NCI-H2227 treated with DMSO at 0.1 percent for 48 hours (cell line): Measurements from ENCODE around the gene C3.

Experiments
- DNase-seq: peaks from one replicate; lab custom pipeline; 2025; lab: John Stamatoyannopoulos, UW

The C3 gene

DNA sequence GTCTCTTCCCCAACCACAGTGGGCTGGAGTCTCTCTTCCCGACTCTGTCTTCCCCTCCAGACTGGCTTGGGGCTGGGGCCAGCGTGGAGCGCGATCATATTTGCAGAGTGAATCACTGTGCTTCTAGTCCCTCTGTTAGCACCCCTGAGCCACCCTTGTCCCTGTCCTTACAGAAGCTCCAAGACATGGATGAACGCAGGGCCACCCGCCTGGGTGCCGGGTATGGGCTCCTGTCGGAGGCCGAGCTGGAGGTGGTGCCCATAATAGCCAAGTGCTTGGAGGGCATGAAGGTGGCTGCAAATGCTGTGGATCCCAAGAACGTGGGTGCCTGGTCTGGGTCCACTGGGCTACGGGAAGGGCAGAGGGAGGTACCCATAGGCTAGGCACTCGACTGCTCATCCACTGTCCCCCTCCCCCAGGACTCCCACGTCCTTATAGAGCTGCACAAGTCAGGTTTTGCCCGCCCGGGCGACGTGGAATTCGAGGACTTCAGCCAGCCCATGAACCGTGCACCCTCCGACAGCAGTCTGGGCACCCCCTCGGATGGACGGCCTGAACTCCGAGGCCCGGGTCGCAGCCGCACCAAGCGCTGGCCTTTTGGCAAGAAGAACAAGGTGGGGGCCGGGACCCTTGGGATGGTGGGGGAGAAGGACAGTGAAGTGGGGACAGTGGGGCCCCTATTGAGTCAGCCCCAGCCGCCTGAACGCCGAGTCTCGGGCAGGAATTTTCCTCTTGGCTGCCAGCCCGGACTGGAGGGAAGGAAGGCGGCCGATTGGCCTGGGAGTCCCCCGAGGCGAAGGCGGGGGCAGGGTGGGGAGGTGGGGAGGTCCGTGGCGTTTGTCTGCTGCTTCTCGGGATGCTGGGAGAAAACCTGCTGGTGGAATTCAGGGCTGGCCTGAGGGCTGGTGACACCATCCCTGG is 24.2 kb upstream of the C3 start:
- DNase-seq: no peak

DNA sequence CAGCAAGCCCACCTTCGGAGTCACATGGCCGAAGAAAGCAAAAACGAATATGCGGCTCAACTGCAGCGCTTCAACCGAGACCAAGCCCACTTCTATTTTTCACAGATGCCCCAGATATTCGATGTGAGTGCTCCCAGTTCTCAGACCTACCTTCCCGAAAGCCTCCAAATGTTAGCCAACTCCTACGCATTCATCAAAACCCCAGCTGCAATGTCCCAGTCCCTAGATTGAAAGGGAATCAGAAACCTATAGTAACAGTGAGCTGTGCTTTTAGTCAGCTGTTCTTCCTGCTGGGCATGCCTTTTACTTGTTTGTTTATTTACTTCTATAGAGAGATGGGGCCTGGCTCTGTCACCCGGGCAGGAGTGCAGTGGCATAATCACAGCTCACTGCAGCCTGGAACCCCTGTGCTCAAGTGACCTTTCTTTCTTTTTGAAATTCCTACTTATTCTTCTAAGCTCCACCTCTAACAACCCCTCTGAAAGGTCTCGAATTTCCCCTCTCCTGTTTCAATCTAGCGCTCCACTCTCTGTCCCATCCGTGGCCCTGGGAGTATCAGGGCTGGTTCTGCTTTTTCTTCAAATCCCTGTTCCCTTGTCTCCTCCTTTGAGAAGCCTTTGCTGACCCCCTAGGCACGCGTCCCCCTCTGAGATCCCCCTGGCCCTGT is 23.4 kb upstream of the C3 start:
- DNase-seq: no peak

DNA sequence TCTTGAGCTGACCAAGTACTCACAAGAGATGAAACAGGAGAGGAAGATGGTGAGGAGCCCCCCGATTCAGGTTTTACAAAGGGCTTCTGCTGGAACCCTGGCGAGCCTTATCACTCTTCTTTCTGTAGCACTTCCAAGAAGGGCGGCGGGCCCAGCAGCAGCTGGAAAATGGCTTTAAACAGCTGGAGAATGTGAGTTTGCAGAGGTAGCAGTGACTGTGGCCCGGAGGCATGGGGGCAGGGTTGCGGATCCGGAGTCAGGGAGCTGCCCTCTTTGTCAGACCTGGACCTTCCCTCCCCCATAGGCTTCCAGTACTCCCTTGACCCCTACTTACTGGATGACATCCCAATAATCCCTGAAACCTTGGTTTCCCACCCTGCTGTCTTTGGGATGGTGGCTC is 22.6 kb upstream of the C3 start:
- no peak for DNase-seq

DNA sequence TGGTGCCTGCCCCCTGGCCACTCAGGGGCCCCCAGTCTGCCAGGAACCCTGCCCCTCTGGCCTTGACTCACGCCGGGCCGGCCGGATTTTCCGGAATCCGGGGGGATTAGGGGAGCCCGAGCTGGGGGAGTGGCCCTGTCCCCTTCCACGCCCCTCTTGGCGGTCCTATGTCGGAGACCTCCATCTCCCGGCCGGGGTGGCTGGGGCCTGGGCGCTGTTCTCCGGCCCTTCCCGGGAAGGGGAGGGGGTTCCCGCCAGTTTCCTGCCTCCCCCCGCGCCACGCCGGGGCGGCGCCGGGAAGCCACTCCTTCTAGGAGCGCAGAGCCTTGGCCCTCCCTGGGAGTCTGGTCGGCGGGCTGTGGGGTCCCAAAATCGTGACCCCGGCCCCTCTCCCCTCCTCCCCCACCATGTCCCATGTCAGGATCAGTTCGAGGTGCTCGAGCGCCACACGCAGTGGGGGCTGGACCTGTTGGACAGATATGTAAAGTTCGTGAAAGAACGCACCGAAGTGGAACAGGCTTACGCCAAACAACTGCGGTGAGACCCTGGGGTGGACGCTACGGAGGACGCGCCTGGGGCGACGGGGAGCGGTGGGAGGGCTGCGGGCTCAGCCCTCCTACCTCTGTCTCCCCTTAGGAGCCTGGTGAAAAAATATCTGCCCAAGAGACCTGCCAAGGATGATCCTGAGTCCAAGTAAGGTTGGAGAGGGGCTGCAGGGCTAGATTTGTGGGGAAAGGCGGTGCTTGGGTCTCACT is 20.3 kb upstream of the C3 start:
- no peak for DNase-seq

DNA sequence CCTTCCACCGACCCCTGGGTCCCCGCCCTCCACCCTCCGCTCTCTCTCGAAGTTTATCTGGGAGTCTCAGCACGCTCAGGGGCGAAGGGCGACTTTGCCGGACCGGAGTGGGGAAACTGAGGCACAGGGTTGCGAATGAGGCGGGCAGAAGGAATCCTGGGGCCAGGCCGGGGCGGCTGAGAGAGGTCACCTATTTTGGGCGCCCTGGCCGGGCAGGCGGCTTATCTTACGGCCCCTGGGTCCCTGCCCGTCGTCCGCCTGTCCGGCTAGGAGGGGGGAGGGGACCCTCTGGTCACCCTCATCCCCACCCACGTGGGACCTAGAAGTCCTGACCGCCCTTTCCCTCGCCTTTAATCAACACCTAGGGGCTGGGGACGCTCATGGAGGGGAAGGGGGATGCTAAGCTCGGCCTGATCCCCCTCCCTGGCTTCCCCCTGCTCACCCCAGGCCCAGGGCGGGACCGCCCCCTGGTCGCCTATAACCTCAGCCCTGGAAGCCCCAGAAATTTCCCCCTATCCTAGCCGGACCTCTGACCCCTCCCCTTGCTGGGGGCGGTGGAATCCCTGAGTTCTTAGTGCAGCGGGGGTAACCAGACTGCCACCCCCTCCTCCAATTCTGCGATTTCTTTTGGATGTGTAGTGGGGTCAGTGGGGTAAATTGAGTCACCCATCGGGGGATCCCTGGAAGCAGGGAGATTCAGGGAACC is 19.6 kb upstream of the C3 start:
- no peak for DNase-seq

DNA sequence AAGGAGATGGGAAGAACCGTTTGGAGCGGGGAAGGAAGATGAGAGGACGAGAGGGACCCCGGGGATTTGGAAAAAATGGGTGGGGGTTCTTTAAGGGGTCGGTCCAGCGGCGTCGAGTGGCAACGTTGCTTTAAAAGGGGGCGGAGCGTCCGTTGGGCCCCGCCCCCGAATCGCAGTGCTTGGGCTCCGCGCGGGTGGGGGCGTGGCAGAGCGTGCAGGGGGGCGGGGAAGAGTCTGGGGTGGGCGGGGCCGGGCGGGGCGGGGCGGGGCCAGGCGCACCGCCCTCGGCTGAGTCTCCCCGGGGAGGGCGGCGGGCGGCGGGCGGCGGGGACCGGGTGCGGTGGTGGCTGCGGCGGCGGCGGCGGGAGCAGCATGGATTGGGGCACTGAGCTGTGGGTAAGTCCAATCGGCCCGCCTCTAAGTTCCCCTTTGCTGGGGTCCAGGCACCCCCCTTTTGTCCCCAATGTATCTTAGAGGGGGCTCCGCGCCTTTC is 19.0 kb upstream of the C3 start, which contains the start of gene TRIP10:
TSS of gene TRIP10 (plus strand) at position 291 of the 493 bp plus-strand sequence. CDS start at position 373, 82 bp downstream.
- DNase-seq: peak; percentile 67

DNA sequence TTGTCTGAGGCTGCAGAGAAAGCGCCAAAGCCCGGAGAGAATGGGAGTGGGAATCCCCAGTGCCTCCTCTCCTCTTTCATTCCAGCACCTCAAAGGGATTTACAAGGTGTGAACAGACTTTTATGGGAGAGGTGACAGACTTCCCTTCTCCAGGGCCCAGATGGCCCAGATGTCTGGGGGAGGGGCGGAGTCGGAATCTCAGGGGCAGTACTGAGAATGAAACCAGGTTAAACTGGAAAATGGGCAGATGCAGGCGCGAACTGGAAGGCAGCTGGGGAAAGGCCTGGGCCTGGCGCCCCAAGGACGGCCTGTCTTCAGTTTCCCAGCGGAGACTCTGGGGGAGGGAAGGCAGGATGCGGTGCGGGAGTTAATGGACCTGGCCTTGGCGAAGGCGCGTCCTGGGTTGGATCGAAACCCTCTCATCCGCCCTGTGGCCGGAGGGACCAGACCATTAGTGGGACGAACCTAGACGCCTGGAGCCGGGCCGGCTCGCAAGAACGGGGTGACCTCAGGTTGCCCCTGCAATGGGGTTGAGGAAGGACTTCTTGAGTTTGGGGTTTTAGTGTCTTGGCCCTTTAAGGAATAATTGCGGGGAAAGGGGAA is 18.4 kb upstream of the C3 start:
- DNase-seq: no peak

DNA sequence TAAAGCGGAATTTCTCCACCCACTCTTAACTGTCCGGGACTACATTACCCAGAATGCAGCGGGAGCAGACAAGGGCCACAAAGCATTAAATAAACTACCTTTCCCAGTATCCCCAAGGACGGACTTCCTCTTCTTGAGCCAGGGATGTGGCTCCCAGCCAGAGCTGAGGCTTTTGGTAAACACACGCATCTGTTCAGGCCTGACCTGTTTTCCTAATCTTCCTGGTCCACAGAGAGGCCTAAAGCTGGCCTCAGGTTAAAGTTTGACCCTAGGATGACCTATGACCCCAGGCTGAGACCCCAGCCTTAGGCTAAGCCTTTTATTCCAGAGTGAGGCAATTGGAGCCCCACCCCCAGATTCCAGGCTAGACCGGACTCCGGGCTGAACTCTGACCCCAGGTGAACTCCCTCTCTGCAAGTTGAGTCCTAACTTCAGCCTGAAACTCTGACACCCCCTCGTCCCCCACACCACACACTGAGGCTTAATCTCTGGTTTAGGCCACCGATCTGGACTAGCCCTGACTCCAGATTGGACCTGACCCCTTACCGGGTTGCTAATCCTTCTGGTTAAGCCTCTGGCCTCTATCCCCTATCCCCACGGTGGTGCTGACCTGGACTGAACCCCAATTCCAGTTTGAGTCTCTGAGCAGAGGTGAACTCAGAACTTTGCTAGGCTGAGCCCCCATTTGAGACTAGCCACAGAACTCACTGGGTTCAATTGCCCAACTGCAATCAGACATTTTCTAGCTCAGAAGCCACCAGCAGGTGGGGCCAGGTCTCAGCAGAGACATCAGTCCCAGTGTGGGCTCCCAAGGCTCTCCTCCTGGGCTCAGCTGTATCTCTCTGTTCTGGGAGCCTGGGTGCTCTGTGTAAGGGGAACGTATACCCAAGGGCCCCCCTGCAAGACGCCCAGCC is 17.7 kb upstream of the C3 start:
- DNase-seq: peak; percentile 11

DNA sequence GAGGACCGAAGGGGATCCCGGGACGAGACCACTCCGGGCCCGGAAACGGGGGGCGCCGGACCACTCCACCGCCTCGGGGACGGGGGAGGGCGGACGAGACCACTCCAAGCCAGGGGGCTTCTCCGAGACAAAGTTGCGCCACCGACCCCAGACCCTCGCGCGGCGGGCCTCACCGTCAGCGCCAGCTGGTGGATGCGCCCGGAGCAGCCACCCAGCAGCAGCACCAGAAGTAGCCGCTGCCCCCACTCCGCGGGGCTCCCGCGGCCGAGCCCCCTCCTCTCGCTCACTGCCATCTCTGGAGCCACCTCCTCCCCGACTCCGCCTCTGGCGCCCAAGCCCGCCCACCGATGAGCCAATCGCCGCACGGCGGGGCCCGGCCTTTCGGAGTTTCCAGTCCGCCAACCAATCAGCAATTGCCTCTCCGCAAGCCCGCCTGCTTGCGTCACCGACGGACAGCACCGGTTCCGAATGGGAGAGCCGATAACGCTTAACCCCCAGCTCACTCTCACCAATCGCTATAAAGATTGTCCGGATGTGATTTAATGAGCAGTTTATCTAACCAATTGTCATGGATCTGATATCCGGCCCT is 16.9 kb upstream of the C3 start, which contains the start of gene GPR108:
TSS of gene GPR108 (minus strand) at position 297 of the 589 bp plus-strand sequence. CDS start at position 293, 4 bp downstream.
- DNase-seq: peak; percentile 96

DNA sequence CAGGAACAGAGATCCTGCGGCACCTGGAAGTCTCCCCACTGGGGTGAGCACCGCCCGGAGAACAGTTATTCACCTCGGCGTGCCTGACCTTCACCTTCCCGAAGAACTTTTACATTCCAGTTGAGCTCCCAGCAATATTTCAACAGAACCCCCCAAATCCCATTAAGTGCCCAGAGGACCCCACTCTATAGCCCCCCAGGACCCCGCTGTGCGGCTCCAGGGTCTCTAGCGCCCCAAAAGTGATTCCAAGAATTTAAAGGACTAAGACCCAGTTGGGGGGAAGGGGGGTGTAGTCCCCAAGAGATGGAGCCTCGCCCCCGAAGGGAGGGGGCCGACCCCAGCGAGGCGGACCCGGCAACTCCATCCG is 16.4 kb upstream of the C3 start:
- no peak for DNase-seq

DNA sequence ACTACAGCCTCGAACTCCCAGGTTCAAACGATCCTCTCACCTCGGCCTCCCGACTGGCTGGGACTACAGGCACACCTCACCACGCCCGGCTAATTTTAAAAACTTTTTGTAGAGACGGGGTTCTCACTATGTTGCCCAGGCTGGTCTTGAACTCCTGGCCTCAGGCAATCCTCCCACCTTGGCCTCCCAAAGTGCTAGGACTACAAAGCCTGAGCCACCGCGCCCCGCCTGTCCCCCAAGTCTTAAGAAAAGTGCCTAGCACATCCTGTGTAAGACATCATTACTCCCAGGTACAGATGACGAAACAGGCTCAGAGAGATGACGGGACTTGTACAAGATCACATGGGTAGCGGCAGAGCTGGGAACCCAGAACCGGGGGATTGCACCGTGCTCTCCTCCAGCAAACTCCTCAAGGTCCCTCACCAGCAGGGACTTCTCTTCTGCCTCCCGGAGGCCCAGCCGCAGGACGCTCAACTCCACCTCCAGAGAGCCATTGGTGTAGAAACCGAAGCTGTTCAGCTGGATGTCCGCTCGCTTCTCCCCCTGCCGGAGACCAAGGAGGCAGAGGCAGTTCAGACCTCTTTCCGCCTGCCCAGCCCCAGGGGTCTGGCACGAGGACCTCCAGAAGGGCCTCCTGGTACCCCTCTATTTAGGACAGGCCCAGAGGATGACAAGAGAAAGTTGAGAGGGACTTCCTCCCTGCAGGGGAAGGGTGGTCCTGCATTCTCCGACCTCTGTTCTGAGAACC is 15.9 kb upstream of the C3 start:
- peak; percentile 45 for DNase-seq

DNA sequence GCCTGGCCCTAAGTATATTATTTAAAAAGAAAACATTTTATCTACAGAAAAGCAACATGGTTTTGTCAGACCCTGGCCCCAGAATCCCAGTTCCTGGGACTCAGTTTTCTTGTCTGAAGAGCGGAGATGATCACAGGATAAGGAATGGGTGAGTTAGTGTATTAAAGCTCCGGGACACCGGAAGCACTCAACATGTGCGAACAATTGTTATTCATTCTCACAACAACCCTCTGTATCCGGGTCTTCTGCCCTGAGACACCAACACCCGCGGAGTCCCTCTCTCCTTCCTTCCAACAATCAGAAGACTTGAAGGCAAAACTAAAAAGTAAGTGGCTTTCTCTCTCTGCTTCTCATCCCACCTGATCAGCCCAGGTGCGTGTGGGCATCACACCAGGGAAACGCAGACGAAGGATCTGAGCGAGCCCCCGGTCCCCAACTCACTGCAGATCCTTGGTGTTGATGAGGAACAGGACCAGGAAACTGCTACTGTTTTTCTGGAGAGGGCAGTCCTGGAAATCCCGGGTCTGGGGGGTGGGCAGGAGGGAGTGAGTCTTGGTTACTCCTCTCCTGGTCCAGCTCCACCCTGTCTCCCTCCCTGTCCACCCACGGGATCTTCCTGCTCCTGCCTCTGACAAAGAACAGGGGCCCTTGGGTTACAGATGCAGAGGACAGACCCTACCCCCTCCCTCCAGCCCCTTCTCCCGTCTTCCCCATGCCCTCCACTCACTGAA is 14.9 kb upstream of the C3 start:
- no peak for DNase-seq

DNA sequence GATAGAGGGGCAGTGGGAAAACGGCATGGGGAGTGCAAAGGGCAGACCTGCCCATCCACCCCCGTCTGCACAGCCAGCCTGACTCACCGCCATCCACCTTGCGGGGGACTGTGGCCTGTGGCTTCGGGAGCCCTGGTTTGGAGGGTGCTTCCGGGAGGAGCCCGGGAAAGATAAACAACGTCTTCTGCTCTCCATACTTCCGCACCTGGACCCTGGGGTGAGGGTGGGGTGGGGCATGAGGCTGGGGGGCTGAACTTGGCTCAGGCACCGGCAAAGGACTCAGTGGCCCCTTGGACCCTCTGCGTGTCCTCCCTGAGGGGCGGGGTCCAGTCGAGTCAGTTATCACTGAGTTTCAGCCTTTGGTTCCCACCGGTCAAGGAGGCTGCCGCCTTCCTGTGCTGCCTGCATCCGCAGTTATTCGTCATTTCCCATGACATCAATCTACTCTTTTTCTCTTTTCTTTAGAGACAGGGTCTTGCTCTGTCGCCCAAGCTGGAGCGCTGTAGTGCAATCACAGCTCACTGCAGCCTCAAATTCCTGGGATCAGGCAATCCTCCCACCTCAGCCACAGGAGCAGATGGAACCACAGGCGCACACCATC is 13.7 kb upstream of the C3 start:
- DNase-seq: no peak

DNA sequence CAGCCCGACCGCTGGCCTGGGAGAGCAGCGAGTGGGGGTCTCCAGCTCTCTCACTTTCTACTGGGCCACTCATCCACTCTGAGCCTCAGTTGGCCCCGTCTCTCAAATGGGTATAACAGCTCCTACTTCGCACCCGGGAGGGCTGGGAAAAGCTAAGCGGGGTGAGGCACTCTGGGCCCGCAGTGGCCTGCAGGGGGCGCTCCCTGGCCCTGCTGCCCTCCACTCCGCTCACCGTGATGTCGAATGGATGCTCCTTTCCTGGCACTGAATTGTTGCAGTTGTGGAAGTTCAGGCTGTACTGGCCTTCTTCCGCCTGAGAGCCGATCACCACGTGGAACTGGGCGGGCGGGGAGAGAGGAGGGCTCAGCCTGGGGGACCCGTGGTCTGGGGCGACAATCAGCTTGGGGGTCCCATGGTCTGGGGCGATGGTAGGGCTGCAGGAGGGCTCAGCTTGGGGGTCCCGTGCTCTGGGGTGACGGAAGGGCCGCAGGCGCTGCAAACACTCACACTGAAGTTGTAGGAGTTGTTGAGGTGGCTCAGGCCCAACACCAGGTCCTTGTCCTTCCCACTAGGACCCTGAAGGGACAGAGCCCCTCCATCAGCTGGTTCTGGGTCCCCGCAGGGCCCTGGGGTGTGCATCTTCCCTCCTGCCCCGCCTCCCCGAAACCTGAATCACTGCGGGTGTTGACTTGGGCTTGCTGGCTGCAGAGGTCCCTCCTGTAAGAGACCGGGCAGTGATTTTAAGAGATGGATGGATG is 13.1 kb upstream of the C3 start:
- no peak for DNase-seq

DNA sequence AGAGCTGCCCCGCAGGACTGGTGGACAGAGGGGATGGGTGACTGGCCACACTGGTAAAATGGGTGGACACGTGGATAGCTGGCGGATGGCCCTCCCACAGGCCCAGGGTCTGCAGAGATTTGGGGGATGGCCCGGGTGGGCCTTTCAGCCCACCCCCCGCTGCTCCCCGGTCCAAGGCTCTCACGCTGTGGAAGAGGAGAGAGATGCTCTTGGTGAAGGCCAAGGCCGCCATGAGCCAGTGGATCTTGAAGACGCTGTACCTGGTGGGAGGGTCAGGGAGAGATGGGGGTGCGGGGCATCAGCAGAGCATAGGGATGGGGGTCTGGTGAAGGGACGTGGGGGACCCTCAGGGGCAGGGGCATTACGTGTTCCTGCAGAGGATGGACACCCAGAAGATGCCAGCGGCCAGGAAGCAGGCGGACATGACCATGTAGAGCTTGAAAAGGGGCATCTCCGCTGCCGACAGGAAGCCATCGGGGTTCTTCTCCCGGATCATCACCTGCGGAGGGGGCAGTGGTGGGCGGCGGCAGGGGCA is 12.4 kb upstream of the C3 start:
- DNase-seq: no peak

DNA sequence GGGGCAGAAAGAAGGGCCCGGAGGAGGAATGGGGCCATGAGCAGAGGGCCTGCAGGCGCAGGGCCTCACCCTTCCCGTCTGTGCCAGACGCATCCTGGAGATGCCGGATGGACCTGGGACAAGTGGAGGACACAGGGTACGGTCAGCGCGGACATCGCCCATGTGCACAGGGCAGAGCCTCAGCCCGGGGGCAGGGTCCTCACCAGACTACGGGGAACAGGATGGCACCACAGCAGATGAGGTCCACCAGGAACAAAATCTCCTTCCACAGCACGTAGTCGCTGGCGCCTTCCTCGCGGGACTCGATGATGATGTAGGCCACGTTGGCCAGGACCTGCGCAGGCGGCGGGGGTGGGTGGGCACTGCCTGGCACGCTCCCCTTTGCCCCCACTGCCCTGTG is 11.4 kb upstream of the C3 start:
- DNase-seq: no peak
